ENCODE data around the gene C12orf76. TPM values are rescaled to one million over a fixed set of nuclear protein-coding genes. Genes with fewer than 3 reads are reported as not detected.

The C12orf76 gene
- total and polyA plus RNA-seq, 10 of the 15 experiments (the other 5 are each of a cell fraction or from before 2014, with no cell fraction given) = 3.6 to 20.4 (median 10.7) TPM

DNA sequence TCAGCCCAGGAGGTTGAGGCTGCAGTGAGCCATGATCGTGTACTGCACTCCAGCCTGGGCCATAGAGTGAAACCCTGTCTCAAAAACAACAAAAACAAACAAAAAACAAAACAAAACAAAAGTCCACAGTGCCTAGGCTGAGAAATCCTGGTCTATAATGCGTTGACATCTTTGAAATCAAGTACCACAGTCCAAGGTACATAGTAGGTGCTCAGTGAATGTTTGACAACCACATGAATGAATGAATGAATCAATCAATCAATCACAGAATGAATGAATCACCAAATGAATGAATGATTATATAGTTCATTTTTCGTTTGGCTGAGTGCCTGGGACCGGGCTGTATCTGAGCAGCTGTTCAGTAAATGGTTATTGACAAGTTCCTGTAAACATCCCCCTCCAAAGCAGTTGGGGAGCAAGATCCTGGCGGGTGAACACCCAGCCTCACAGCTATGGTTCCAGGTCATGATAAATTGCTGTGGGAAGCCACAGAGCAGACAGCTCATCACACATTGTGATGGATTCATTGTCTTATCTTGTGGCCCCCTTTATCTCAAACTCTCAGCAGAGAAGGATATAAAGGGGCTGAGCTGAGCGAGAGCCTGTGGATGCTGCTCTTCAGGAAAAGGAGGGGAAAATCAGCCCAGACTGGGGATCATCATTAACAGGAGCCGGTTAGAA lies 45.4 kb upstream of the C12orf76 start:
- no peak overlapping the region for H2AFZ ChIP-seq (ENCODE audit: control insufficient read depth, low read depth, low read length)
- RAD21 ChIA-PET (ENCODE audit: unreplicated experiment) = no interaction called here
- no peaks in the 10 kb centered on the region for H3K79me2 ChIP-seq (ENCODE audit: control insufficient read depth, insufficient read depth, low read length)
- H4K20me1 ChIP-seq (ENCODE audit: control insufficient read depth, insufficient read depth) = no peaks in the 10 kb centered on the region
- FAIRE-seq (no peak), ATAC-seq (no peak), DNase-seq (ENCODE audit: low read depth, low spot score) (no peak)
- H3K27me3 ChIP-seq (replicated peaks in 1 of 2; ENCODE audit: control insufficient read depth in 2 of 2, insufficient read depth in 2 of 2, low read length in 1 of 2) = peaks cover 0 to 3% of the 10 kb centered on the region in 2 experiments; a peak in 1 of 4 replicates
- intact Hi-C loops (cut with micrococcal nuclease; ENCODE audit: unreplicated experiment) (no loop called here), in situ Hi-C loops (cut with MboI) (no loop called here)
- no peaks in the 10 kb centered on the region for H3K4me1 ChIP-seq (ENCODE audit: control insufficient read depth, insufficient read depth, low read length)
- H3K36me3 ChIP-seq (ENCODE audit: control insufficient read depth in 2 of 2, insufficient read depth in 2 of 2, low read length in 1 of 2) = no peaks in the 10 kb centered on the region
- 41% methylated on average over 7 of the region's 7 CpGs for WGBS (ENCODE audit: insufficient coverage, insufficient replicate concordance, low lambda C conversion rate, missing lambda C conversion rate)
- POLR2A ChIA-PET = no interaction called here
- no peak overlapping the region for H3K4me3 ChIP-seq
- no peak overlapping the region for H3K27ac ChIP-seq (ENCODE audit: control insufficient read depth, insufficient read depth)
- CTCF ChIA-PET = interaction anchor here (1.5 kb wide), 1 partner anchor 47 kb away, joined by 3 read pairs; no protein-coding TSS in a partner anchor
- BruUV-seq (replicated peaks) = no TSS peak
- no peak overlapping the region for H3K4me2 ChIP-seq (ENCODE audit: control insufficient read depth, insufficient read depth)
- SMC1A ChIA-PET (ENCODE audit: uncharacterized antibody, unreplicated experiment) = interaction anchor here (0.6 to 1.2 kb wide), 2 partner anchors 124 to 151 kb away, joined by 3 read pairs; no protein-coding TSS in a partner anchor
- H3K9ac ChIP-seq (ENCODE audit: control insufficient read depth, insufficient read depth, low read length) = no peak overlapping the region
- peak; percentile 83 for TF ChIP-seq ZNF24 (IDR thresholded peaks at IDR 0.05)
- TF ChIP-seq SPI1 (IDR thresholded peaks at IDR 0.05; ENCODE audit: borderline replicate concordance, insufficient read depth, low read depth, low read length) = no peak
- no peaks in the 10 kb centered on the region for H3K9me3 ChIP-seq (replicated peaks; ENCODE audit: control insufficient read depth, insufficient read depth, low read length)

DNA sequence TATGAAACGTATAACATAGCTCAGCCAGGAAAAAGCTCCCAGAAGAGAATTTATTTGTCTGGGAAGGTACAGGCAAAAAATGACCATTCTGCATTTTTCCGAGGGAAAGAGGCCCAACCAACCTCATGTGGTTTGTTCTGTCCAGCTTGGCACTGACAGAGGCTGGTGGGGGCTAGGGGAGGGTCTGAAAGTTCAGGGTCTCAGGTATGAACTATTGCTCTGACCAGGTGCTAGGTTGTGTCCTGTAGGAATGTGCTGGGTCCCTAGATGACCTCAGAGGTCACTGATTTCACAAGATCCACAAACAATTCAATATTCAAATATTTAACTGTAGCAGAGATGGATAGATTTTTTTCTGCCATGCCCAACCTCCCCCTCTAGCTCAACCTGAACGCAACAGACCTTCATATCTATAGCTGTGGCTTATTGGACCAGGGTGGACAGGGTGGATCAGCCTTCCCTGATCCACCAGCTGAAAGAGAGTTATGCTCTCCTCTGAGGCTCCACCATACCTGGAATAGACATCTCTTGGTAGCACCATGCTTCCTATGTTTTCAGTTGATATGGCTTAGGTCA lies 42.9 kb upstream of the C12orf76 start:
- BruUV-seq (replicated peaks) = no TSS peak
- CTCF ChIA-PET = interaction anchor here (0.7 to 1.9 kb wide), 5 partner anchors 9 to 340 kb away, joined by 3 to 6 read pairs (median 3); no protein-coding TSS in a partner anchor
- Histone ChIP-seq H3K27me3 (replicated peaks in 1 of 2; ENCODE audit: control insufficient read depth in 2 of 2, insufficient read depth in 2 of 2, low read length in 1 of 2) (peaks cover 0 to 3% of the 10 kb centered on the region in 2 experiments; a peak in 1 of 4 replicates), H3K36me3 (ENCODE audit: control insufficient read depth in 2 of 2, insufficient read depth in 2 of 2, low read length in 1 of 2) (no peaks in the 10 kb centered on the region), H3K4me3 (no peak overlapping the region), H3K9me3 (replicated peaks; ENCODE audit: control insufficient read depth, insufficient read depth, low read length) (no peaks in the 10 kb centered on the region), H4K20me1 (ENCODE audit: control insufficient read depth, insufficient read depth) (no peaks in the 10 kb centered on the region), H3K9ac (ENCODE audit: control insufficient read depth, insufficient read depth, low read length) (no peak overlapping the region), H3K4me2 (ENCODE audit: control insufficient read depth, insufficient read depth) (no peak overlapping the region), H2AFZ (ENCODE audit: control insufficient read depth, low read depth, low read length) (no peak overlapping the region), H3K4me1 (ENCODE audit: control insufficient read depth, insufficient read depth, low read length) (no peaks in the 10 kb centered on the region), H3K27ac (ENCODE audit: control insufficient read depth, insufficient read depth) (no peak overlapping the region), H3K79me2 (ENCODE audit: control insufficient read depth, insufficient read depth, low read length) (no peaks in the 10 kb centered on the region)
- intact Hi-C loops (cut with micrococcal nuclease; ENCODE audit: unreplicated experiment) = no loop called here
- FAIRE-seq (no peak), ATAC-seq (no peak), DNase-seq (ENCODE audit: low read depth, low spot score) (no peak)
- SMC1A ChIA-PET (ENCODE audit: uncharacterized antibody, unreplicated experiment) = interaction anchor here (1.2 kb wide), 2 partner anchors 12 to 198 kb away, joined by 3 read pairs; no protein-coding TSS in a partner anchor
- RAD21 ChIA-PET (ENCODE audit: unreplicated experiment) = no interaction called here
- in situ Hi-C loops (cut with MboI) = no loop called here
- WGBS (ENCODE audit: insufficient coverage, insufficient replicate concordance, low lambda C conversion rate, missing lambda C conversion rate) = 32% methylated on average over 3 of the region's 3 CpGs
- POLR2A ChIA-PET = no interaction called here
- no peak for TF ChIP-seq MEF2A (IDR thresholded peaks at IDR 0.05; ENCODE audit: insufficient read depth, low read depth, low read length)
- TF ChIP-seq, protein P1, sequence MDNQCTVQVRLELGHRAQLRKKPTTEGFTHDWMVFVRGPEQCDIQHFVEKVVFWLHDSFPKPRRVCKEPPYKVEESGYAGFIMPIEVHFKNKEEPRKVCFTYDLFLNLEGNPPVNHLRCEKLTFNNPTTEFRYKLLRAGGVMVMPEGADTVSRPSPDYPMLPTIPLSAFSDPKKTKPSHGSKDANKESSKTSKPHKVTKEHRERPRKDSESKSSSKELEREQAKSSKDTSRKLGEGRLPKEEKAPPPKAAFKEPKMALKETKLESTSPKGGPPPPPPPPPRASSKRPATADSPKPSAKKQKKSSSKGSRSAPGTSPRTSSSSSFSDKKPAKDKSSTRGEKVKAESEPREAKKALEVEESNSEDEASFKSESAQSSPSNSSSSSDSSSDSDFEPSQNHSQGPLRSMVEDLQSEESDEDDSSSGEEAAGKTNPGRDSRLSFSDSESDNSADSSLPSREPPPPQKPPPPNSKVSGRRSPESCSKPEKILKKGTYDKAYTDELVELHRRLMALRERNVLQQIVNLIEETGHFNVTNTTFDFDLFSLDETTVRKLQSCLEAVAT (IDR thresholded peaks at IDR 0.05) = no peak
- no peak for TF ChIP-seq RBBP5 (conservative IDR thresholded peaks at IDR 0.05)
- no peak for TF ChIP-seq DPF2 (IDR thresholded peaks at IDR 0.05)
- TF ChIP-seq NR2C1 (IDR thresholded peaks at IDR 0.05) = no peak
- TF ChIP-seq EED (IDR thresholded peaks at IDR 0.05; ENCODE audit: low read depth) = no peak
- TF ChIP-seq, protein P2, sequence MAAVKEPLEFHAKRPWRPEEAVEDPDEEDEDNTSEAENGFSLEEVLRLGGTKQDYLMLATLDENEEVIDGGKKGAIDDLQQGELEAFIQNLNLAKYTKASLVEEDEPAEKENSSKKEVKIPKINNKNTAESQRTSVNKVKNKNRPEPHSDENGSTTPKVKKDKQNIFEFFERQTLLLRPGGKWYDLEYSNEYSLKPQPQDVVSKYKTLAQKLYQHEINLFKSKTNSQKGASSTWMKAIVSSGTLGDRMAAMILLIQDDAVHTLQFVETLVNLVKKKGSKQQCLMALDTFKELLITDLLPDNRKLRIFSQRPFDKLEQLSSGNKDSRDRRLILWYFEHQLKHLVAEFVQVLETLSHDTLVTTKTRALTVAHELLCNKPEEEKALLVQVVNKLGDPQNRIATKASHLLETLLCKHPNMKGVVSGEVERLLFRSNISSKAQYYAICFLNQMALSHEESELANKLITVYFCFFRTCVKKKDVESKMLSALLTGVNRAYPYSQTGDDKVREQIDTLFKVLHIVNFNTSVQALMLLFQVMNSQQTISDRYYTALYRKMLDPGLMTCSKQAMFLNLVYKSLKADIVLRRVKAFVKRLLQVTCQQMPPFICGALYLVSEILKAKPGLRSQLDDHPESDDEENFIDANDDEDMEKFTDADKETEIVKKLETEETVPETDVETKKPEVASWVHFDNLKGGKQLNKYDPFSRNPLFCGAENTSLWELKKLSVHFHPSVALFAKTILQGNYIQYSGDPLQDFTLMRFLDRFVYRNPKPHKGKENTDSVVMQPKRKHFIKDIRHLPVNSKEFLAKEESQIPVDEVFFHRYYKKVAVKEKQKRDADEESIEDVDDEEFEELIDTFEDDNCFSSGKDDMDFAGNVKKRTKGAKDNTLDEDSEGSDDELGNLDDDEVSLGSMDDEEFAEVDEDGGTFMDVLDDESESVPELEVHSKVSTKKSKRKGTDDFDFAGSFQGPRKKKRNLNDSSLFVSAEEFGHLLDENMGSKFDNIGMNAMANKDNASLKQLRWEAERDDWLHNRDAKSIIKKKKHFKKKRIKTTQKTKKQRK (IDR thresholded peaks at IDR 0.05; ENCODE audit: low read depth, low read length) = no peak
- TF ChIP-seq TBL1XR1 (IDR thresholded peaks at IDR 0.05; ENCODE audit: low read depth, low read length) = no peak
- TF ChIP-seq SRF (IDR thresholded peaks at IDR 0.05; ENCODE audit: low read depth in 2 of 2, low read length in 2 of 2) = no peak
- no peak for TF ChIP-seq SIX5 (IDR thresholded peaks at IDR 0.05; ENCODE audit: low read depth, low read length, severe bottlenecking)

Measured in GM12878 (cell line).